ENCODE data around the gene HMCN1.

The HMCN1 gene

GRCh38 chr1:185920602-185921001 lies 186.4 kb downstream of the HMCN1 start:
- DNase-seq: no peak

GRCh38 chr1:185921636-185922035 lies 187.4 kb downstream of the HMCN1 start:
- no peak for DNase-seq

DNA sequence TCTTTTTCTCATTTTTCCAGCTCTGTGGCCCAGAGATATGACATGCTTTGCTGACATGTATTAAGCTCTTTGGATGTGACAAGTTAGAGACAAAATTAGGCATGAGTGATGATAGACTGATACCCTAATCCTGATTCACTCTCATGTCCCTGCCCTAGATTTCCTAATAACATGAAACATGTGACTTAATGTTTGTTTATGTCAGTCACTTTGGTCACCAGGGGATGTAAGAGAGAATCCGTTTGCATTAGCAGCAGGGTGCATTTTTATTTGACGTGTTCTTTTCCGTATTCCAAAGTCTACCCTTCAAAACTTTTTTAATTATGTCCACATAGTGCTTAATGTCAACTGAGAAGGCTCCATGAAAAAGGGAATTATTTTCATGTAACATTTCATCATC lies 192.4 kb downstream of the HMCN1 start:
- no peak for DNase-seq

DNA sequence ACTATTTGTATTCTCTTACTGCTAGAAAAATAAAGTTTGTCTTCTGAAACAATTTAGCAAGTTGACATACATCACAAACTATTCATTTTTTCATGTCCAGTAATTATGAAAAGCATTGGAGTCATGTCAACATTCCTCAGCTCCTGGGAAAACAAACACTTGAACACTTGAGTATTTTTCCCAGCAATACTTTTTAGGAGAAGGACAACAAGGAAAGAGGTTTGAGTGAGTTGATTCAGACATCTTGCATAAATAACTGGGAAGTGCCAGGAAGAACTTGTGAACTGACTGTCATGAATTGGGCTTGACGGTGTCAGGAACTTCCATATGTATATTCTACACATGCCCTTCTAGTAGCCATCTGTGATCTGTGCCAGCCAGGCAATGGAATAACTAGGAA lies 195.6 kb downstream of the HMCN1 start:
- DNase-seq: no peak

GRCh38 chr1:185931438-185931837 lies 197.2 kb downstream of the HMCN1 start:
- no peak for DNase-seq

DNA sequence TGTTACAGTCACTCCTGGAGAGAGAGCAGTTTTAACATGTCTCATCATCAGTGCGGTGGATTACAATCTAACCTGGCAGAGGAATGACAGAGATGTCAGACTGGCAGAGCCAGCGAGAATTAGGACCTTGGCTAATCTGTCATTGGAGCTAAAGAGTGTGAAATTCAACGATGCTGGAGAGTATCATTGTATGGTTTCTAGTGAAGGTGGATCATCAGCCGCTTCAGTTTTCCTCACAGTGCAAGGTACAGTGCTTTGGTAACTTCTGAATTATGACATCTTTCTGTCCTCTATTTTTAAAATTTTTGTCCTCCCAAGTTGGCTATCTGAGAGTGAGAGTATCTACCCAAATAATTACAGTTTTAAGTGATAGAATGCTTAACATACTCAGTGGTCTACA lies 199.4 kb downstream of the HMCN1 start:
- no peak for DNase-seq

DNA sequence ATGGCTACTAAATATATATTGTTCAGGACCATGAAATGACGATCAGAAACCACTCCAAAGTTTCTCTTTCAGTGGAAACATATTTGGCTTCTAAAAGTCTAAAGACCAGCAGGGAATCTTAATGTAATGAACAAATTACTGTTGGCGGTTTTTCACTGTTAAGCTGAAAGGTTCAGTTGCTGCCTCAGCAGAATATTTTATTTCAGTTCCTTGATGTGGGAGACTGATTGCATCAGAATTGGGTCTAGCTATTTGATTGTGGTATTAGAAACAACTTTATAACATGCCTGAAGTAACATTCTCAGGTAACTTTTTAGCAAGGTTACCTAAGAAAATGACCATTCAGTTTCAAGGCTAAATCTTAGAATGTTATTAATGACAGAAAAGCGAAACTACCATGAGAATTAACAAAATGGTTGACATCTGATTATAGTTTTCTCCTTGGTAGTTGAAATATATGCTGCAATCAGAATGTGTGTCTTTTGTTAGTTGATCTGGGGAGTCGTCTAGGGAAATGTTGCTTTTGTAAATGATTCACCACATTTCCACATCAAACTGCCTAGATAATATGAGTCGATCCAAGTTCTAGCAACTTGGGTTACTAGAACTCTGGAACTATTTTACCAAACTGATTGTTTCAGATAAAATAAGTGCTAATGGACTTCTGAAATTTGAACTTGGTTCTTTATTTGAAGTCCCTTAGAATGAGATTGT lies 200.4 kb downstream of the HMCN1 start:
- DNase-seq: no peak

DNA sequence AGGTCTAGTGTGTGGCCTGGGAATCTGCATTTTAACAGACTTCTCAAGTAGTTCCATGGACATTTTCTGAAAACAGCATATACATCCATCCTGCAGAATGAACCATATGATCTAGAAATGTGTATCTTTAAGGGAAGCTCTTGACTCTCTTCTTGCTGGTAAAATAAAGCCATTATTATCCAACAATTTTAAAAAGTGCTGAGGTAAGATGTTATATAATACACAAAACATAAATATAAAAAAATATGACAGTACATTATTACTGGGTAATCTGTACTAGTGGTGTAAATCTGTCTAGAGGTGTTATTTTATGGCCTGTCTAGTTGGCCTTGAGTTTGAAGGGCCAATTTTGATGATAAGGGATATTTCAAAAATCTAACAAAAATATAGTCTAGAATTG lies 201.2 kb downstream of the HMCN1 start:
- DNase-seq: no peak

DNA sequence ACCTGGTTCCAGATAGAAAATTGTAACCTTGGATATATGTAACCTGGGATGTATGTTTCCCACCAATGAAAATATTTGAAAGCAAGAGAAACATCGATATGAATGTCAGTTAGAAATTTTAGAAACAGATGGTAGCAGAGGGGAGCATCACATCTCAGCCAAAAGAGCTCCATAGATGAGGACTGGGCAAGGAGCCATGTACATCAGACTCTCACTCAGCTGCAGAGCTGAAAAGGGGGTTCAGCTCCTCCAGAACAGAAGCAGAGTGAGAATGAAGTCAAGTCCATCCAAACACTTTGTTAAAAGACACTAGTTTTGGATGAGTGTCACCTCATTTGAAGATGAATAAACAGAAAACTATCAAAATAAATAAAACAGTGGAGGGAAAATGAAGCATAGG lies 202.4 kb downstream of the HMCN1 start:
- no peak for DNase-seq

- no peak for DNase-seq
These were observed 204.2 kb downstream of the HMCN1 start for GRCh38 chr1:185938396-185938795.

- DNase-seq: no peak
These were observed 205.0 kb downstream of the HMCN1 start for GRCh38 chr1:185939142-185939541.

GRCh38 chr1:185942961-185943360 lies 208.8 kb downstream of the HMCN1 start:
- DNase-seq: no peak

DNA sequence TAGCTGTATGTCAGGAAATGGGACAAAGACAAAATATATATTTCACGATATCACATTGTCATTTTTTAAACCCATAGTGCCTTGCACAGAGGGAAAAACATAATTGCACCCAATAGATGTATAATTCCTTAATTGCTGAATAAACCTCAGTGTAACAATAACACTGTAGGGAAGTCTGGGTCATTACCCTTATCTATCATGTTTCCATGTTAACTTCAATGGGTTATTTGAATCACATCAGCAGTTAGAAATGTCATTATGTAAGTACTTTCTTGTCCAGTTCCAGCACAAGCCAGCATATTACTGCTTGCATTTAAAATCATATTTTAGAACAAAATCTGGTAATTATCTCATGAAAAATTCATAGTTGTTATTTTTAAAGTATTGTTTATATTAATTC lies 222.7 kb downstream of the HMCN1 start:
- DNase-seq: no peak

- DNase-seq: no peak
These were observed 223.5 kb downstream of the HMCN1 start for GRCh38 chr1:185957441-185958363.

DNA sequence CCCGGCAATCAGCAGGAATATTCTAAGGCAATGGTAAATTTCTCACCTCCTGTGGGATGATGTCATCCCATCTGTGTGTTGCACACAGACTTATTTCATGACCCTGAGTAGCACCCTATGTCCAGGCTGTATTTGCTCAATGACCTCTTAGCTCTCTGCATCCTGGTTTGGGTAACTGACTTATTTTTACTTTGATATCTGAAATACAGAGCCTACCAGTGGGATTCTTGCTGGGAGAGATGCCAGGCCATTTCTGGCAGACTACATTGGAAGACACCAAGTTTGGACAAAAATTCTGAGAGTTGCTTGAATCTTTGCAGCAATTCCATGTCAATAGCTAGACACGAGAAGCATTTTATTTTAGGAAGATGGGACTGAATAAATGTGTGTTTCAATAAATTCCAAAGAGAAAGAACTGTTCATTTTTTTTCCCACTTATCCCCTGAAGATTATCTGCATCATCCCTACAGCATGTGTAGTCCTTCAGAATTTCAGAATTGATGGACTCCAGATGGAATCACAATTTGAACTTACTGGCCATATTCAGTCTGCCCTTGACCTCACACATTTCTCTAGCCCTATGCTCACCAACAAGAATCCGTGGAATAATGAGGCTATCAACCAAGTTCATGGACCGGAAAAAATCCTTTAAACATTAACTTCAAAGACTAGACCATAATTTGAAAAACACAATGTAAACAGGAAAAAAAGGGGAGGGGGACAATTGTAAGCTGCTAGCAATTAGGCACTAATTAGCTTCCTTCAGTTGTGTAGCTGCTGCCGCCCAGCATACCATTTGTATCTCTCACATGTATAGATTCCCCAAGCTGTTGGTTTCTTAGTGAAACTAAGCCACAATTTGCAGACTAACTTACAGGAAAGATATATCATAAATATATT lies 226.5 kb downstream of the HMCN1 start:
- no peak for DNase-seq

- no peak for DNase-seq
These were observed 227.5 kb downstream of the HMCN1 start for GRCh38 chr1:185961664-185962063.

GRCh38 chr1:185964946-185965345 lies 230.8 kb downstream of the HMCN1 start:
- DNase-seq: no peak

GRCh38 chr1:185965870-185966269 lies 231.7 kb downstream of the HMCN1 start:
- DNase-seq: no peak

GRCh38 chr1:185966471-185966870 lies 232.3 kb downstream of the HMCN1 start:
- DNase-seq: no peak

DNA sequence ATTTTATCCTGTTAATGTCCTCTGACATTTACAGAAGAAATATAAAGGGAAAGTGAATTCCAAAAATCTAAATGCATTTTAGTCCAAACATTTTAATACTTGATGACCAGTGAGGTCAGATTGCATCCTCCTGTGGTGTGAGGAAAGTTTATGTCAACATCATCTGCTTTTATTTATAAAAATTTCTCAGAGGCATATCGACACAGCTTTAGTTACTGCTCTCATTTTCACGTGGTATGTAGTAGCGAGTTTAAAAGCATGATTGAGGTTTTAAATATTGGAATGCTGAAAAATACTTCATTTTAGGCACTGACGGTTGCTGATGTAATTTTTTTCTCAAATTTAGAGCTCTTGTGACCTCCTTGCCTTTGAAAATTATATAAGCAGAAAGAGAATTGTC lies 234.8 kb downstream of the HMCN1 start:
- DNase-seq: no peak

GRCh38 chr1:185969524-185969991 lies 235.4 kb downstream of the HMCN1 start:
- DNase-seq: no peak

DNA sequence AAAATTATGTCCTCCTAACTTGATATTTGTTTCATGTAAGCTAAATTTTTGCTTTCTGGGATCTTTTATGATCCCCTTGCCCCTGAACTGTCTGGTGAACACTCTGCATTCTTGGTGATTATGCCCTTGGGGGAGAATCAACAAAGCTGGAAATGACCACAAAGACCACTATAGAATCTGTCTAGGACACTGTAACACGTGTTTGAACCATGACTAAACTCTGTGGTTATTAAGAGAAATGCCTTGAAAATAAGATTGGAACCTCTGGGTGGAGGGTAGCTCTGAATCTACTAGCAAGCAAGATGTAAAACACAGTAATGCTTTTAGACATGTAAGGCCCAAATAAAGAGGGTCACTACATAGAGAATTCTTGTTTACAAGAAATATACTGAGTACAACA lies 237.5 kb downstream of the HMCN1 start:
- DNase-seq: no peak
